Measurements from ENCODE around the gene OPN4.

The OPN4 gene

DNA sequence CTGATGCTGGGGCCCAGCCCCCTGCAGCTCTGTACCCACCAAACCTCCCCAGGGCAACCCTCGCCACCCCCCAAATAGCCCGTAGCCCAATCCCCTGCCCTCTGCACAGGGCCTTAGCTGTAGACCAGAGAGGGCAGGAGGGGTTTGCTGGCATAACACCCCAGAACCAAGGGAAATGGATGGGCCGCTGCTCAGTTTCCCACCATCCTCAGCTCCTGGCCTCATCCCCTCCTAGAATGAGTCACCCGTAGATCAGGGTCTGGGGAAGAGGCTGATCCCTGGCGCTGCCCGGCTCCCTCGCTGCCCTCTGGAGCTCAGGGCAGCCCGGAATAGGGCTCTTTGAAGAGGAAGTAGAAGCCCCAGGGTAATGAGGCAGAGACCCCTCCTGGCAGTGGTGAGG lies 45.2 kb downstream of the OPN4 start:
- no peak for DNase-seq (ENCODE audit: low read depth in 3 of 3)

DNA sequence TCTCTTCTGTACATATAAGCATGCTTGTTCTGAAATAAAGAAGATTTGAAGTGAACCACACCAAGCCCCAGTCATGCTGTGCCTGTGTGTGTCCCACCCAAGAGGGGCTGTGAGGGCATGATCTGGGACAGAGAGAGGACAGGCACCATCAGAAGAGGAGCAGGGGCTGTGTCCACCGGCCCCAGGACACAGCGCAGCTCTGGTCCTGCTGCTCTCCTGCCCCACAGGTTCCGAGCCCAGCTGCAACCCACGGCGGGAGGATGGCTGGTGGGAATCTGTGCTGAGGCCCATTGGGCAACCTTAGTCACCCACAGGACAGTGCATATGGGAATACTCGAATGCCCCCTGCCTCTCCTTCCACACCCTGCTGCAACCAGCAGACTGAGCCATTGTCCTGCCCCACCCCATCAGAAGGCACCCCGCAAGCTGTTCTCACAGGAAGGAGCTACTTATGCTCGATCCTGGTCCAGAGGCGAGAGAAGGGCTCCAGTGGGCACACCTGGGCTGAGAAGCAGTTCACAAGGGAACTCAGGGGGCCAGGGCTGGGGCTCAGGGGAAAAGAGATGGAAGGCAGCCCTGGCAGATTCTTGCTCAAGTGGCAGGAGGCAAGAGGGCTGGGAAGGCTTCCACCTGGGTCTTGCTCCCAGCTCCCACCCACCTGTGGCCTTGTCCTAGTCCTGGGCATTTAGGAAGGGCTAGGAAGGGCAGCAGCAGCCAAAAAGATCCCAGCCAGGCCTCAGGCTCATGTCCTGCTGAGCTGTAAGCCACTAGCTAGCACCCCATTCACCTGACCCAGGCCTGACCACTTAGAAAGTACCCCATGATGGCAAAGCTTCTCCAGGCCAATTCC lies 45.9 kb downstream of the OPN4 start:
- DNase-seq (ENCODE audit: low read depth in 3 of 3) = no peak

GRCh38 chr10:86700851-86701617 lies 46.7 kb downstream of the OPN4 start:
- no peak for DNase-seq (ENCODE audit: low read depth in 3 of 3)

DNA sequence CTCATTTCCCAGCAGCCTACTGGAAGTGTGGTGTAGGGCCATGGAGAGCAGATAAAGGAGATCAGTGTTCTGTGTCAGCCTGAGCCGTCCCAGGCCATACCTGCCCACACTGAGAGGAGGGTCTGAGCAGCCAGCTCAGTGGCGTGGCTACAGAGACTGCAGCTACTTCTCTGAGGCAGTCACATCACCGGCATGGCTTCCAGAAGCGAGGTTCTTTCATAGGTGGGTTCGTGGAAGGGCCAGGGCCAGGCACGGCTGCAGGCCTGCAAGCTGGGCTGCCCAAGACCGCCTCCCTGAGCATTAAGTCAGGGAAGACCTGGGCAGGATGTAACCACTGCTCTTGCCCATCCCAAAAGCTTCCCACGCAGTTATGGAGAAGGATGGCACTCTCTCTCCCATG lies 48.8 kb downstream of the OPN4 start:
- no peak for DNase-seq (ENCODE audit: low read depth in 3 of 3)

- no peak for DNase-seq (ENCODE audit: low read depth in 3 of 3)
These were observed 50.8 kb downstream of the OPN4 start for GRCh38 chr10:86705139-86705538.

- DNase-seq (ENCODE audit: low read depth in 3 of 3) = no peak
These were observed 51.6 kb downstream of the OPN4 start for GRCh38 chr10:86705905-86706304.

DNA sequence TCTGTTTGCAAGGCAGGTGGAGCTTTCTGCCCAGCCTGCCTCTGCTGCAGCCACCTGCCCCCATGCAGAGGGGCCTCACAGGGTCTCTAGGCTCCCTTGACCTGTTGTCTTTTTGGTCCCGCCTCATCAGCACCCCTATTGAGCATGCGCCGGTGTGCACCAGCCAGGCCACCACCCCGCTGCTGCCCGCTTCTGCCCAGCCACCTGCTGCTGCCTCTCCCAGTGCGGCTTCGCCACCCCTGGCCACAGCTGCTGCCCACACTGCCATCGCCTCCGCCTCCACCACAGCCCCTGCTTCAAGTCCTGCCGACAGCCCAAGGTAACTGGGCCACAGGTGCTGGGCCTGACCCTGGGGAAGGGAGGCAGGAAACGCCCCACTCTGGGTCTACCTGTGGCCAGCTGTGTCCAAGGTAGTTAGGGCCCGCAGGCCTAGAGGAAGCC lies 52.1 kb downstream of the OPN4 start:
- no peak for DNase-seq (ENCODE audit: low read depth in 3 of 3)

DNA sequence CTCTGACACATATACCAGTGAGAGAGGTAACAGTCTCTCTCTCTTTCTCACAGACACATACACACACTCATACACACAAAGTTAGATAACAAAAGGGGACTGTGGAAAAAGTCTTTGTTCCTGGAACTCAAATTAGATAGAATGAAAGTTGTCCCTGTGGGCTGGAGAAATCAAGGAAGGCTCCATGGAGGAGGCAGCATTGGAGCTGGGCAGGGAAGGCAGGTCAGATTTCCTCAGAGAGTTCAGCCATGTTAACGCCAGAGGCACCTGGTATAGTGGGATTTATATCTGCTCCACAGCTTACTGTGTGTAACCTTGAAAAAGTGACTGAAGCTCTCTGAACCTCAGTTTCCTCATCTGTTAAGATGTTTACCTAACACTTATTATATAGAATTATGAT lies 52.6 kb downstream of the OPN4 start:
- no peak for DNase-seq (ENCODE audit: low read depth in 3 of 3)

- no peak for DNase-seq (ENCODE audit: low read depth in 3 of 3)
These were observed 53.2 kb downstream of the OPN4 start for GRCh38 chr10:86707505-86707904.

- no peak for DNase-seq (ENCODE audit: low read depth in 3 of 3)
These were observed 53.9 kb downstream of the OPN4 start for GRCh38 chr10:86708068-86708782.

- DNase-seq (ENCODE audit: low read depth in 3 of 3) = no peak
These were observed 54.5 kb downstream of the OPN4 start for GRCh38 chr10:86708783-86709380.

GRCh38 chr10:86709396-86710185 lies 55.2 kb downstream of the OPN4 start:
- DNase-seq (ENCODE audit: low read depth in 3 of 3) = no peak

GRCh38 chr10:86710987-86711512 lies 56.7 kb downstream of the OPN4 start:
- peak; percentile 67 to 77 (median 71) for DNase-seq (ENCODE audit: low read depth in 3 of 3)

GRCh38 chr10:86711513-86712316 lies 57.4 kb downstream of the OPN4 start:
- peak; percentile 15 to 32 (median 25) for DNase-seq (ENCODE audit: low read depth in 3 of 3)

DNA sequence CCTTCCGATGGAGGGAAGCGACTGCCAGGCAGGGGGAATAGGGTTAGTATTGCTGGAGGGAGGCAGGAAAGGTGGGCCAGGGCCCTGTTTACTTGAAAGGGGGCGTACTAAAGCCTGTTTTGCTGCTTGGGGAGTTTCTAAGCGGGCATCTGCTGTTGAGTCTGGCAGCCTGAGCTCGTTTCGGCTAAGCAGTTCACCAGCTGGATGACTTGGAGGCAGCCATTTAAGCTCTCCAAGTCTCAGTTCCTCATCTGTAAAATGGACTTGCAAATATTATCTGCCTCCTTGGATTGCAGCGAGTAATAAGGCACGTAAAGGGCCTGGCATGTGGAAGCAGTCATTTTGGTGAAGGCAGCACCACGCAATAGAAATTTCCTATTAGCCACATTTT lies 58.0 kb downstream of the OPN4 start:
- DNase-seq (ENCODE audit: low read depth in 3 of 3) = no peak

- no peak for DNase-seq (ENCODE audit: low read depth in 3 of 3)
These were observed 60.9 kb downstream of the OPN4 start for GRCh38 chr10:86715156-86715795.

GRCh38 chr10:86715836-86716235 lies 61.5 kb downstream of the OPN4 start:
- no peak for DNase-seq (ENCODE audit: low read depth in 3 of 3)

Measured in stimulated activated CD4-positive, alpha-beta T cell treated with anti-CD3 and anti-CD28 coated beads, TNF-alpha, amount 100 ng/mL, for 48 hours (primary cell).